ENCODE measurements around the gene CASP4. TPM values are rescaled to one million over a fixed set of nuclear protein-coding genes. Genes with fewer than 3 reads are reported as not detected.

The CASP4 gene
- total RNA-seq, 2 experiments from 2014 or later, result 47.9 to 48.7 TPM

DNA sequence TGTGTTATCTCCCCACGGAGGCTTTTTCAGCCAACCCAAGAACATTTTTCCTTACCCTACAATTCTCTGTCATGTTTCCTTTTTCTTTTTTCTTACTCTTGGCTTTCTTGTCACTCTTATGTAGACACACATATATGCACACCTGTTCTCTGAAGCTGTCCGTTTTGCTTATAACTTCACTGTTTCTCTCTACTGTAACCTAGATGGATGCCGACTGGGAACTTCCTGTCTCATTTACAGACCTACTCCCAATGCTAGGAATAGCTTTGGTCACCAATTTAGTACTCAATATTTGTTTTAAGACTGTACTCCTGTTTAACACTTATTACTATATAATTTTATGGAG, 60.2 kb downstream of the CASP4 start:
- H3K4me1 Mint-ChIP-seq (ENCODE audit: low read depth), result peaks cover 19% of the 10 kb centered on the region
- H3K27me3 Mint-ChIP-seq (ENCODE audit: low read depth), result no peaks in the 10 kb centered on the region
- CTCF ChIA-PET, result interaction anchor here (0.7 kb wide), 1 partner anchor 11 kb away, joined by 4 read pairs; no protein-coding TSS in a partner anchor
- H3K9me3 Mint-ChIP-seq, result no peaks in the 10 kb centered on the region
- H3K27ac Mint-ChIP-seq, result no peak overlapping the region
- intact Hi-C loops (cut with micrococcal nuclease), result no loop called here
- H3K36me3 Mint-ChIP-seq (ENCODE audit: low read depth), result peaks cover 14% of the 10 kb centered on the region
- no peak overlapping the region for H3K4me3 Mint-ChIP-seq
- no peak for DNase-seq

DNA sequence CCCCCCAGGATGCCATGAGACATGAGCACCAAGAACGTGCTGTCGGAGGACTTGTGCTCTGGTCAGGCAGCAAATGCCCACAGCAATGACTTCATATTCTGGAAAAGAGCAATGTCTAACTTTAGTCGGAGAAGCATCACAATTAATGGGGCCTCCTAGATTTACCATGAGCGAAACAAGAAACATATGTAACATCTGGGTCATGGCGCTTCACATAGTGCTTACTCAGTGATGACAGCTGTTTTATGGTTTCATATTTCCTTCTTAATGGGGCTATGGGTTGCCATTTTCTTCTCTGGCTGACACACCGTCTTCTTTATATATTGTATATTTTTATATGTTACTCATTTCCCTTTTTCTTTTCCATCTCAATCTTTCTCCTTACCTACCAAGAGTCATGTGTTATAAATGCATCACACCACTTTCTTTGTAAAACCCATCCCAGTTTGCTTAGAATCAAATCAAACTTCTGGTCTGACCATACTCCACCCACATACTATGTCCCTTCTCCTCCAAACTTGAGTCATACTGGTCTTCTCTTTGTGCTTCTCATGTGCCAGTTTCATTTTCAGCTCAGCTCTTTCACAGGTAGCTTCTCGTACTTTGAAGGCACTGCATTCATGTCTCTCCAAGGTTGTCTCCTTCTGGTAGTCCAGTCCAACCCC, 60.7 kb downstream of the CASP4 start:
- no peak overlapping the region for H3K27ac Mint-ChIP-seq
- H3K4me1 Mint-ChIP-seq (ENCODE audit: low read depth), result peaks cover 17% of the 10 kb centered on the region
- intact Hi-C loops (cut with micrococcal nuclease), result loop anchor here (1.0 kb wide), 1 partner anchor 9 kb away; the partner anchor contains the start of gene CASP12
- CTCF ChIA-PET, result no interaction called here
- DNase-seq, result no peak
- peaks cover 14% of the 10 kb centered on the region for H3K36me3 Mint-ChIP-seq (ENCODE audit: low read depth)
- H3K4me3 Mint-ChIP-seq, result no peak overlapping the region
- H3K27me3 Mint-ChIP-seq (ENCODE audit: low read depth), result no peaks in the 10 kb centered on the region
- H3K9me3 Mint-ChIP-seq, result no peaks in the 10 kb centered on the region

DNA sequence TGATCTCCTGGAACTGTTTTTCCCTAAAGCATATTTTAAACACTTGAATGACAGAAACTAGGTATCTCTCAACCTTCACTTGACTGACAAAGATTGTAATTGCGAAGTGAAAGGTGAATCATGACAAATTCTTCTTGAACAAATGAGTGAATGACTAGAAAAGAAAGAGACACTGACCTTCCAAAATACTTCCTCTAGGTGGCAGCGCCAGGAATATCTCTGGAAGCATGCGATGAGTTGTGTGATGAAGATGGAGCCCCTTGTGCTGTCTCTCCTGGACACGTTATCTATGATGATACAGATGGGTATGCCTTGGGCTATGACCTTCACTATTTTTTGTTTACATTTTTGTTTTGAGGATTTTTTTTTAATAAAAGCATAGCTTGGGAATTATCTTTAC, 63.1 kb downstream of the CASP4 start:
- no peak for DNase-seq
- H3K36me3 Mint-ChIP-seq (ENCODE audit: low read depth), result peaks cover 14% of the 10 kb centered on the region
- no peak overlapping the region for H3K4me3 Mint-ChIP-seq
- H3K27me3 Mint-ChIP-seq (ENCODE audit: low read depth), result no peaks in the 10 kb centered on the region
- H3K9me3 Mint-ChIP-seq, result no peaks in the 10 kb centered on the region
- H3K4me1 Mint-ChIP-seq (ENCODE audit: low read depth), result peaks cover 19% of the 10 kb centered on the region
- H3K27ac Mint-ChIP-seq, result no peak overlapping the region
- CTCF ChIA-PET, result interaction anchor here (0.6 kb wide), 1 partner anchor 1068 kb away, joined by 3 read pairs; no protein-coding TSS in a partner anchor
- intact Hi-C loops (cut with micrococcal nuclease), result no loop called here

DNA sequence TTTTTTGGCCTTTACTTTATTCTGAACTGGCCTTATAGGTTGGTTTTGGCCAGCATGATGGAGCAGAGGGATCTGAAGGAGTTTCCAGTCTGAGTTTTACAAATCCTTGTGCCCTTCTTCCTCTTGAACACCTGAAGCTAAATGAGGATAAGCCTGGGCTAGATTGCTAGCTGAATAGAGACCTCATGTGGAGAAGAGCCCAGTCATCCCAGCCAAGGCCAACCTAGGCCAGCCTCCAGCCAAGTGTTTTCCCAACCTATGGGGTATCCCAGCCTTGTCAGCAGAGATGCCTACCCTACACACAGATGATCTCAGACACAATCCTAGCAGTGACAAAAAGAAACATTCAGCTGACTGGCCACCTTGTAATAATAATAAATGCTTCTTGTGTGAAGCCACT, 69.1 kb downstream of the CASP4 start:
- no peaks in the 10 kb centered on the region for H3K27me3 Mint-ChIP-seq (ENCODE audit: low read depth)
- intact Hi-C loops (cut with micrococcal nuclease), result loop anchor here (5.0 kb wide), 1 partner anchor 242 kb away; no protein-coding TSS in a partner anchor
- no peaks in the 10 kb centered on the region for H3K9me3 Mint-ChIP-seq
- H3K36me3 Mint-ChIP-seq (ENCODE audit: low read depth), result no peaks in the 10 kb centered on the region
- H3K4me1 Mint-ChIP-seq (ENCODE audit: low read depth), result peaks cover 26% of the 10 kb centered on the region
- CTCF ChIA-PET, result interaction anchor here (0.6 kb wide), 1 partner anchor 191 kb away, joined by 3 read pairs; no protein-coding TSS in a partner anchor
- no peak overlapping the region for H3K27ac Mint-ChIP-seq
- no peak overlapping the region for H3K4me3 Mint-ChIP-seq
- DNase-seq, result no peak

DNA sequence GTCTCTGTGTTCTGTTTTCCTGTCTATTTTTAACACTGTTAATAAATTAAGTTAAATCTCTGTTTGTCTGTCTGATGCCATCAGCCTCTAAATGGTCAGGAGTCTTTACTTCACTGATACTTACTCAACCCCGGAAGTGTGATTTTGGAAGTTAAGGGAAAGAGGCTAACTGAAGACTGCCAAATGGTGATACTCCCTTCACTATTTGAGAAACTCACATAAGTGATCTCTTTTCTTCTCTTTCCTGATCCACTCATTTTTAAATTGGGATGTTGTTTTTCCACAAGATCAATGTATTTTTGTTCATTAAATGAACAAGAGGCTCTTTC, 69.7 kb downstream of the CASP4 start:
- no peak for DNase-seq
- Mint-ChIP-seq H3K4me3 (peak overlapping the region; percentile 64), H3K36me3 (ENCODE audit: low read depth) (no peaks in the 10 kb centered on the region), H3K27ac (no peak overlapping the region), H3K4me1 (ENCODE audit: low read depth) (peaks cover 26% of the 10 kb centered on the region), H3K27me3 (ENCODE audit: low read depth) (no peaks in the 10 kb centered on the region), H3K9me3 (no peaks in the 10 kb centered on the region)
- CTCF ChIA-PET, result interaction anchor here (0.8 to 0.9 kb wide), 2 partner anchors 26 to 45 kb away, joined by 4 to 5 read pairs; no protein-coding TSS in a partner anchor
- intact Hi-C loops (cut with micrococcal nuclease), result loop anchor here (1.0 to 5.0 kb wide), 5 partner anchors 9 to 241 kb away; no protein-coding TSS in a partner anchor

DNA sequence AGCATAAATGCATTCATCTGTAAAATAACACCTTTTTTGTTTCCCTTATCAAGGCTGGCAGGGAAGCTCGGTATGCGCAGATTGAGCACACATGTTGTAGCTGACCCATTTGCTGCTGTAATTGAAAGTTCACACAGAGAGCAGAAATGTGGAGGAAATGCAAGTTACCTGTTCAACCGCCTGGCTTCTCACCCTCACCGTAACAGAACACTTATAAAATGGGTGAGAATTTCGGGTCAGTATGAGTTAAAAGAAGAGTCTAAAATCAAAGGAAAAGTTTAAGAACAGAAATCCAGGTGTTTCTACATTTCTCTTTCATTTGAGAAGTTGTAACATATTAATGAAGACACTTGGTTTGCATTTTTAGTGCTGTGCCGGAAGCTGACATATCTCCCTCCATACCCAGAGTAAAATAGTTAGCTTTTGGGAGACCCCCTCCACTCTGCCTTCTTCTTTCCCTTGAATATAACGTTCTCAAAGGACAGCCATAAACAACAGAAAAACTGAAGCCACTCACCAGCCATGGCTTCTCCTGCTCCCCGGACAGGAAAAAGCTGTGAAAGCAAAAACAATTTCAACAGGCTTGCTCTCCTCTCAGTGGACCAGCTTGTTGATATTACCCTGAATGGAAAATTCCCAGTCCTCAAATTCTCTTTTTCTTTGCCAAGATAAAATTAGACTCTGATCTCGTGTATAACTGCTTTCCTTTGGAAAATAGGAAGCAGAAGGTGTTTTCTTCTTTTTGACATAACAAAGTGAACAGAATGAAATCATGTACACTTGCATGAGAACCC, 70.3 kb downstream of the CASP4 start, which contains the start of gene CASP12:
CASP12 (minus strand) TSS at position 570 of the 794 bp plus-strand sequence.
- Mint-ChIP-seq H3K4me1 (ENCODE audit: low read depth) (peaks cover 26% of the 10 kb centered on the region), H3K4me3 (peak within 1 kb of the TSS; percentile 64), H3K36me3 (ENCODE audit: low read depth) (no peaks in the 10 kb centered on the region), H3K27ac (peak within 1 kb of the TSS; percentile 76), H3K27me3 (ENCODE audit: low read depth) (no peaks in the 10 kb centered on the region), H3K9me3 (no peaks in the 10 kb centered on the region)
- peak; percentile 32 for DNase-seq
- intact Hi-C loops (cut with micrococcal nuclease), result loop anchor here (1.0 to 5.0 kb wide), 5 partner anchors 9 to 241 kb away; no protein-coding TSS in a partner anchor
- CTCF ChIA-PET, result interaction anchor here (0.8 to 1.1 kb wide), 3 partner anchors 18 to 46 kb away, joined by 3 to 5 read pairs (median 4); no protein-coding TSS in a partner anchor

DNA sequence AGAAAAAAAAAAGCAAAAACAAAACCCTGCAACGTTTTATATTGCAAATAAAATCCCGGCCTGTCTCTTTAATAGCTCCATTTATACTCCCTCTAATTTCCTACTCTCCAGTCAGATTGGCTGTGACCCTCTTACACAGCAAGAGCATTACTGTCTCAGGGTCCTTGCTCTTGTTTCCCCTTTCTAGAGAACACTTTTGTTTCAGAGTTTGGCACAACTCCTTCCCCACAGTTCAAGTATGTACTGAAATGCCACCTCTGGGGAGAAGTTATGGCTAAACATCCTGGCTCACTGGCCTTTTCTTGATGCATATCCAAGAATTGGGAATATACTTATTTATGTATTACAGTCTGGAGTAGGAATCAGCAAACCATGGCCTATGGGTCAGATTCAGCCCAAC, 72.7 kb downstream of the CASP4 start:
- Mint-ChIP-seq H3K27ac (no peak overlapping the region), H3K4me1 (ENCODE audit: low read depth) (peaks cover 17% of the 10 kb centered on the region), H3K36me3 (ENCODE audit: low read depth) (no peaks in the 10 kb centered on the region), H3K27me3 (ENCODE audit: low read depth) (no peaks in the 10 kb centered on the region), H3K9me3 (no peaks in the 10 kb centered on the region), H3K4me3 (no peak overlapping the region)
- CTCF ChIA-PET, result no interaction called here
- intact Hi-C loops (cut with micrococcal nuclease), result loop anchor here (5.0 kb wide), 1 partner anchor 238 kb away; no protein-coding TSS in a partner anchor
- DNase-seq, result no peak

DNA sequence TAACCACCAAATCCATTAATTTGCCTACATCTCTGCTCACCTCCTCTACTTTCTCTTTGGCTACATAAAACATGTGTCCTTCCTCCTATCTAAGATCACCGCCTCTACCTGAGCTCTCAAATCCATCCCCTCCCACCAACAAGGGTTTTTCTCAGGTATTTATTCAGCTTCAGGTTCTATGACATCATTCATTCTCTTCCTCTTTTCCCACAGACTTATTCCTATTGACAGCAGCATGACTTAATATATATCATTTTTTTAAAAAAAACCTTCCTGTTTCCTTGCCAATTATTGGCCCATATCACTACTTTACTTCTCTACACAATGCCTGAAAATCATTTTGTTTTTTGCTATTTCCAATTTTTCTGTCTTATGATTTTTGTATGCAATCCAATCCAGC, 74.5 kb downstream of the CASP4 start:
- Mint-ChIP-seq H3K9me3 (no peaks in the 10 kb centered on the region), H3K4me3 (no peak overlapping the region), H3K4me1 (ENCODE audit: low read depth) (peaks cover 17% of the 10 kb centered on the region), H3K36me3 (ENCODE audit: low read depth) (no peaks in the 10 kb centered on the region), H3K27me3 (ENCODE audit: low read depth) (no peaks in the 10 kb centered on the region), H3K27ac (no peak overlapping the region)
- DNase-seq, result no peak
- intact Hi-C loops (cut with micrococcal nuclease), result no loop called here
- CTCF ChIA-PET, result no interaction called here

Other genes starting within 250 kb of the CASP4 start
- not detected for gene CASP12, start 70.1 kb downstream of the CASP4 start, total RNA-seq
- gene CASP5, start 54.6 kb upstream of the CASP4 start, total RNA-seq, result not detected
- 10 to 100 TPM; 23.8 to 24.5 TPM for gene CASP1, start 66.6 kb upstream of the CASP4 start, total RNA-seq
- gene CARD16, start 76.8 kb upstream of the CASP4 start, total RNA-seq, result 10 to 100 TPM in 1 of 2 experiments, 1 to 10 TPM in 1; 9.5 to 10.9 TPM
- not detected for gene CARD18, start 171.2 kb upstream of the CASP4 start, total RNA-seq